Activated naive CD4-positive, alpha-beta T cell treated with anti-CD3 and anti-CD28 coated beads for 36 hours (primary cell): ENCODE data around the gene HMGCL. TPM values are rescaled to one million over a fixed set of nuclear protein-coding genes. Genes with fewer than 3 reads are reported as not detected.
"Not testable (repeated sequence)": the region's sequence is repeated elsewhere in the genome, so short reads cannot be mapped to it uniquely, and the experiment has no call there.

ENCODE experiments used
- CTCF ChIA-PET: fragments of 350-600 bp; sonication (Branson Sonifier 250); formaldehyde crosslinking; loops from one replicate; lab custom pipeline; 2021; ENCODE audit warnings: antibody characterized with exemption; lab: Charles Lee
- DNase-seq: peaks from one replicate; pipeline ENCODE4 v3.0.0-alpha.2; 2020
- H3K27ac Mint-ChIP-seq: one replicate; pipeline ENCODE4 v1.8.0; 2021; ENCODE audit warnings: mild to moderate bottlenecking, mixed read lengths
- H3K27me3 Mint-ChIP-seq: one replicate; pipeline ENCODE4 v1.8.0; 2021; ENCODE audit warnings: low read depth, mixed read lengths
- H3K36me3 Mint-ChIP-seq: one replicate; pipeline ENCODE4 v1.8.0; 2021; ENCODE audit warnings: low read depth, mixed read lengths
- H3K4me1 Mint-ChIP-seq: one replicate; pipeline ENCODE4 v1.8.0; 2021; ENCODE audit warnings: low read depth, mixed read lengths
- H3K4me3 Mint-ChIP-seq: one replicate; pipeline ENCODE4 v1.8.0; 2021; ENCODE audit warnings: mild to moderate bottlenecking, moderate library complexity, mixed read lengths
- H3K9me3 Mint-ChIP-seq: one replicate; pipeline ENCODE4 v1.8.0; 2021; ENCODE audit warnings: mixed read lengths
- intact Hi-C: fragments of 100-400 bp; cut with micrococcal nuclease; formaldehyde crosslinking; loops from one replicate; pipeline ENCODE4 v1.15.1; 2023
- total RNA-seq, 2 experiments: library from RNA; stranded (reverse); gene quantifications; one replicate each; pipeline ENCODE4 v1.2.3, GENCODE V29; 2021

Gene HMGCL
- total RNA-seq, 2 experiments from 2014 or later = 31.5 to 34.5 TPM

DNA sequence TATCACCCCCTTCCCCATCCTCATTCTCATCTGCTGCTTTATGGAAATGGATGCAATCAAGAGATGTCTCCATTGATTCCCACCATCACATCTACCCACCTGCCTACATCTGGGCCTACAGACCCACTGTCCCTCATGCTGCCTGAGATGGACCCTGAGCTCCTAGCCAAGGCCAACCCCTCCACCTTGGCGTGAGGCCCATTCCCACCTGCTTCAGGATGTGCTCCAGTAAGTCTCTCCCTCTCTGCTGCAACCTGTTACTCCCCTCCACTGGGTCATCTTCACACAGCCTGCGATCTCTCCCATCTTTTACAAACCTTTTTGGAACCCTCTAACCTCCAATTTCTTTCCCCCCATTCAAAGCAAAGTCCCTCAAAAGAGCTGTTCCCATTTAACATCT, 20.2 kb downstream of the HMGCL start:
- Mint-ChIP-seq H3K36me3 (peaks cover 2% of the 10 kb centered on the region), H3K9me3 (no peaks in the 10 kb centered on the region), H3K27me3 (no peaks in the 10 kb centered on the region), H3K27ac (peak overlapping the region; percentile 2), H3K4me1 (peaks cover 6% of the 10 kb centered on the region), H3K4me3 (no peak overlapping the region)
- no peak for DNase-seq
- intact Hi-C loops = no loop called here
- CTCF ChIA-PET = interaction anchor here (0.6 kb wide), 1 partner anchor 44 kb away, joined by 3 read pairs; no protein-coding TSS in a partner anchor

- CTCF ChIA-PET = no interaction called here
- DNase-seq = no peak
These were observed 20.9 kb downstream of the HMGCL start for GRCh38 chr1:23804183-23804835.

GRCh38 chr1:23803674-23804073, 21.6 kb downstream of the HMGCL start:
- Mint-ChIP-seq H3K27ac (no peak overlapping the region), H3K4me3 (no peak overlapping the region), H3K9me3 (no peaks in the 10 kb centered on the region), H3K27me3 (no peaks in the 10 kb centered on the region), H3K36me3 (peaks cover 2% of the 10 kb centered on the region), H3K4me1 (peaks cover 11% of the 10 kb centered on the region)
- intact Hi-C loops = no loop called here
- DNase-seq = no peak
- CTCF ChIA-PET = interaction anchor here (3.7 kb wide), 1 partner anchor 7 kb away, joined by 22 read pairs; no protein-coding TSS in a partner anchor

More at GRCh38 chr1:23804183-23804835, 20.9 kb downstream of the HMGCL start:
- Mint-ChIP-seq H3K27ac (no peak overlapping the region), H3K4me1 (peaks cover 9% of the 10 kb centered on the region), H3K27me3 (no peaks in the 10 kb centered on the region), H3K36me3 (peaks cover 2% of the 10 kb centered on the region), H3K4me3 (no peak overlapping the region), H3K9me3 (no peaks in the 10 kb centered on the region)
- intact Hi-C loops = no loop called here

DNA sequence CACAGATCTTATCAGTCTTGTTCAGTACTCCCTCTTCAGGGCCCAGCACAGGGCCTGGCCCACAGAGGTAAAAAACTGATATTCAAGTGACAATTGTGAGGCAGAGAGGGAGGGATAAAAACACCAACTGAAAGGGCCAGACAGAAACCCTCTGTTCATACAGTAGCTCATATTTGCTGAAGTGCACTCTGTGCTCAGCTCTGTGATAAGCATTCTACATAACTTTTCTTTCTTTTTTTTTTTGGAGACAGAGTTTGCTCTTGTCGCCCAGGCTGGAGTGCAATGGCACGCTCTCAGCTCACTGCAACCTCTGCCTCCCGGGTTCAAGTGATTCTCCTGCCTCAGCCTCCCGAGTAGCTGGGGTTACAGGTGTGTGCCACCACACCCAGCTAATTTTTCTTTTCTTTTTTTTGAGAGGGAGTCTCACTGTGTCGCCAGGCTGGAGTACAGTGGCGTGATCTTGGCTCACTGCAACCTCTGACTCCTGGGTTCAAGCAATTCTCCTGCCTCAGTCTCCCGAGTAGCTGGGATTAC, 22.4 kb downstream of the HMGCL start:
- CTCF ChIA-PET = interaction anchor here (0.6 to 3.7 kb wide), 3 partner anchors 8 to 114 kb away, joined by 3 to 22 read pairs (median 4); no protein-coding TSS in a partner anchor
- not testable (repeated sequence) for H3K9me3 Mint-ChIP-seq

GRCh38 chr1:23801876-23802275, 23.4 kb downstream of the HMGCL start:
- peaks cover 4% of the 10 kb centered on the region for H3K36me3 Mint-ChIP-seq
- no peak overlapping the region for H3K27ac Mint-ChIP-seq
- H3K4me3 Mint-ChIP-seq = no peak overlapping the region
- DNase-seq = no peak
- intact Hi-C loops = loop anchor here (2.0 kb wide), 1 partner anchor 67 kb away; the partner anchor contains the start of gene FUCA1
- no peaks in the 10 kb centered on the region for H3K27me3 Mint-ChIP-seq
- H3K4me1 Mint-ChIP-seq = peaks cover 11% of the 10 kb centered on the region
- CTCF ChIA-PET = interaction anchor here (0.6 to 4.9 kb wide), 4 partner anchors 9 to 115 kb away, joined by 4 to 23 read pairs (median 13); no protein-coding TSS in a partner anchor
- H3K9me3 Mint-ChIP-seq = no peaks in the 10 kb centered on the region

More for the DNA sequence above, 22.4 kb downstream of the HMGCL start:
- DNase-seq, intact Hi-C loops, H3K4me3 Mint-ChIP-seq, H3K27ac Mint-ChIP-seq, H3K27me3 Mint-ChIP-seq, H3K36me3 Mint-ChIP-seq: not testable (repeated sequence)
- H3K4me1 Mint-ChIP-seq = peaks cover 11% of the 10 kb centered on the region

DNA sequence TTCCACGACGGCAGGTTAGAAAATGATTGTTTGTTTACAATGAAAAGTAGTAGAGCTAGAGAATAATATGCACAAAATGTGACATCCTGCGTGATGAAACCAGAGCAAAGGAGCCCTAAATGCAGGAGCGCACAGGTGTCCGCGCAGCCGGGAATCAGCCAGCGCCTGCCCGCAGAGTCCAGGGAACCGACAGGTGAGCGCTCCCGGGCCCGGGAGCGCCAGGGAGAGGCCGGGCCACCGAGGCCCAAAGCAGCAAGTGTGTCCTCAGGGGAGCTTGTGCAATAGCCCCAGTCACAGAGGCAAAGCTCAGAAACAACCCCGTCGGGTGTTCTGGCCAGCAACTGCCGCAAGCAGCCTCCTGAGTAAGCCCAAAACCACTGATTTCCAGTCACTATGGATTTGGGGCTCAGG, 23.9 kb downstream of the HMGCL start:
- H3K27ac Mint-ChIP-seq = peak overlapping the region; percentile 15
- H3K4me3 Mint-ChIP-seq = peak overlapping the region; percentile 92
- intact Hi-C loops = loop anchor here (2.0 kb wide), 1 partner anchor 67 kb away; the partner anchor contains the start of gene FUCA1
- H3K4me1 Mint-ChIP-seq = peaks cover 11% of the 10 kb centered on the region
- peaks cover 6% of the 10 kb centered on the region for H3K36me3 Mint-ChIP-seq
- DNase-seq = no peak
- CTCF ChIA-PET = interaction anchor here (3.7 to 4.9 kb wide), 2 partner anchors 9 to 30 kb away, joined by 22 to 23 read pairs; no protein-coding TSS in a partner anchor
- no peaks in the 10 kb centered on the region for H3K9me3 Mint-ChIP-seq
- H3K27me3 Mint-ChIP-seq = no peaks in the 10 kb centered on the region

- H3K27me3 Mint-ChIP-seq = no peaks in the 10 kb centered on the region
- peak within 1 kb of the TSS; percentile 80 for H3K27ac Mint-ChIP-seq
- peak; percentile 98 for DNase-seq
- peaks cover 6% of the 10 kb centered on the region for H3K36me3 Mint-ChIP-seq
- peaks cover 11% of the 10 kb centered on the region for H3K4me1 Mint-ChIP-seq
- H3K9me3 Mint-ChIP-seq = no peaks in the 10 kb centered on the region
- CTCF ChIA-PET = interaction anchor here (3.7 to 4.9 kb wide), 2 partner anchors 10 to 30 kb away, joined by 22 to 23 read pairs; no protein-coding TSS in a partner anchor
- peak within 1 kb of the TSS; percentile 92 for H3K4me3 Mint-ChIP-seq
- intact Hi-C loops = loop anchor here (1.0 to 2.0 kb wide), 7 partner anchors 9 to 180 kb away; partner anchors contain the start of genes FUCA1, HMGCL, LYPLA2 and PITHD1
These were observed 24.6 kb downstream of the HMGCL start, which contains the start of gene GALE for GRCh38 chr1:23800400-23801337. Gene GALE (minus strand): TSS chr1:23800754. CDS start chr1:23799007, 1,747 bp downstream.

GRCh38 chr1:23799570-23800399, 25.4 kb downstream of the HMGCL start:
- Mint-ChIP-seq H3K27ac (peak overlapping the region; percentile 80), H3K4me3 (peak overlapping the region; percentile 92), H3K9me3 (no peaks in the 10 kb centered on the region), H3K36me3 (peaks cover 6% of the 10 kb centered on the region), H3K27me3 (no peaks in the 10 kb centered on the region), H3K4me1 (peaks cover 11% of the 10 kb centered on the region)
- CTCF ChIA-PET = interaction anchor here (3.7 to 4.9 kb wide), 2 partner anchors 11 to 29 kb away, joined by 22 to 23 read pairs; no protein-coding TSS in a partner anchor
- peak; percentile 56 for DNase-seq
- intact Hi-C loops = loop anchor here (1.0 to 2.0 kb wide), 7 partner anchors 8 to 181 kb away; partner anchors contain the start of genes FUCA1, HMGCL, LYPLA2 and PITHD1

DNA sequence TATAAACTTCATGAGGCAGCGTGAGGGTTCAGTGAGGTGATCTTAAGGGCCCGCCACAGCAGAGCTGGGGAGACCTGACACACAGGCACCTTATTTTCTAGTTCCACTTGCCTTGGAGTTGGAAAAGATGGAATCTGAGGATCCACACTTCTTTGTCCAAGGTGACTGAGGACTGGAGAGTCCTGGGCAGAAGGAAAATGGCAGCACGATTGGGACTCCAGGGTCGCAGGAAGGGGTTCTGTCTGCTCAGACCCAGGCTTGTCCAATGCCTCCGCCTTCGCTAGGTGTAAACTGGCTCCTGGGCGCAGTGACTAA, 26.0 kb downstream of the HMGCL start:
- H3K4me1 Mint-ChIP-seq = peaks cover 11% of the 10 kb centered on the region
- no peaks in the 10 kb centered on the region for H3K9me3 Mint-ChIP-seq
- no peak for DNase-seq
- intact Hi-C loops = no loop called here
- H3K27me3 Mint-ChIP-seq = no peaks in the 10 kb centered on the region
- peak overlapping the region; percentile 92 for H3K4me3 Mint-ChIP-seq
- peak overlapping the region; percentile 80 for H3K27ac Mint-ChIP-seq
- peaks cover 6% of the 10 kb centered on the region for H3K36me3 Mint-ChIP-seq
- CTCF ChIA-PET = interaction anchor here (4.9 kb wide), 1 partner anchor 28 kb away, joined by 23 read pairs; no protein-coding TSS in a partner anchor

DNA sequence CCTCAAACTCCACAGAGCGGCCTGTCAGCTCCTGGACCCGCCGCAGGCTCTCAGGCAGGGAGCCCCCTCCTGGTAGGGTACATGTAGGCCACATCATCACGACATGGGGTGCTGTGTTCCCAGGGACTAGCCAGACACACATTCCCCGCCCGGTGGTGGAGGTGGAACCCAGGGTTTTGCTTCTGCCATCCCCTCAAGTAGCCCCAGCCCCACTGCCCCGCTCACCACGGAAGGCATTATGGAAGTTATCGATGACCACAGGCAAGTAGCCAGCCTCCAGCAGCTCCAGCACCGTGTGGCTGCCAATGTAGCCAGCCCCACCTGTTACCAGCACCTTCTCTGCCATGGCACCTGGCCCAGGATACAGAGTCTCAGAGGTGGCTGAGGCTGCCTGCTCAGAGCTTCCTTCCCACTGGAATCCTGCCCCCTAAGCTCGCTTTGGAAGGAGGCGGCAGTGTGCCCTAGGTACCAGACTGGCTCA, 26.5 kb downstream of the HMGCL start:
- Mint-ChIP-seq H3K36me3 (peaks cover 6% of the 10 kb centered on the region), H3K27ac (no peak overlapping the region), H3K4me3 (peak overlapping the region; percentile 92), H3K27me3 (no peaks in the 10 kb centered on the region), H3K4me1 (peaks cover 11% of the 10 kb centered on the region), H3K9me3 (no peaks in the 10 kb centered on the region)
- DNase-seq = no peak
- CTCF ChIA-PET = interaction anchor here (0.6 to 4.9 kb wide), 3 partner anchors 24 to 118 kb away, joined by 4 to 23 read pairs (median 4); no protein-coding TSS in a partner anchor
- intact Hi-C loops = no loop called here
